ENCODE results near the gene CNIH4. TPM values are rescaled to one million over a fixed set of nuclear protein-coding genes. Genes with fewer than 3 reads are reported as not detected.
"Not testable (repeated sequence)": the region's sequence is repeated elsewhere in the genome, so short reads cannot be mapped to it uniquely, and the experiment has no call there.

CNIH4 gene
- 66.2 and 72.3 TPM in 2 replicates for total RNA-seq (2014; rRNA removed; shearing (Covaris generic))

GRCh38 chr1:224356685-224357625, at the start of gene CNIH4:
TSS of gene CNIH4 (plus strand) at chr1:224356879. CDS start at chr1:224356925, 46 bp downstream.
- peak; percentile 92 for DNase-seq (ENCODE audit: low spot score)

DNA sequence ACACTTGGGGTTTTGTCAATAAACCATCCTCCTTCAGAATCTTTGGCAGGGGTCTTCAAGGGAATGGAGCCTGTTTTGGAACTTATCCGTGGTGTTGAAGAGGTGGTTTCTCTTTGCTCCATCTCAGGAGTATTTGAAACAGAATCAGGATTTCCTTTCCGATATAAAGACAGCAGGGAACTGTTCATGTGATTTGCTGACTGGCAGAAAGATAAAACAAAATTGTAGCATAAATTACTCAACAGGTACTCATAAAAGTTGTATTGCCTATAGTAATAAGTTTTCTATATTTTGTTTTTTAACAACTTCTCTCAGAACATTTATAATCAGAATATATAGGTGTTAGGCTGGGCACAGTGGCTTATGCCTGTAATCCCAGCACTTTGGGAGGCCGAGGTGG, 48.6 kb upstream of the CNIH4 start:
- no peak for DNase-seq (ENCODE audit: low spot score)

DNA sequence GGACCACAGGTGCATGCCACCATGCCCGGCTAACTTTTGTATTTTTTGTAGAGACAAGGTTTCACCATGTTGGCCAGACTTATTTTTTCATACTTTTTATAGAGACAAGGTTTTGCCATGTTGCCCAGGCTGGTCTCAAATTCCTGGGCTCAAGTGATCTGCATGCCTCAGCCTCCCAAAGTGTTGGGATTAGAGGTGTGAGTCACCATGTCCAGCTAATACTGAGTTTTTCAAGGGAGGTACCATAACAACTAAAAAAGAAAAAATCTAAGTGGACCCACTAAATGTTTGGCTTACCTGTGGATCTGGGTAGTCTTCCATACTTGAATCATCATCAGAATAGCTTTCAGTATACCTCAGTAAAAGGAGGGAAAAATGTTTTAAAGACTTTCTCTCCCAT, 45.2 kb upstream of the CNIH4 start:
- DNase-seq (ENCODE audit: low spot score), result not testable (repeated sequence)

GRCh38 chr1:224312025-224312424, 44.7 kb upstream of the CNIH4 start:
- no peak for DNase-seq (ENCODE audit: low spot score)

- DNase-seq (ENCODE audit: low spot score), result no peak
Observed at GRCh38 chr1:224317383-224318045, 39.2 kb upstream of the CNIH4 start.

- no peak for DNase-seq (ENCODE audit: low spot score)
Observed at GRCh38 chr1:224321706-224322105, 35.0 kb upstream of the CNIH4 start.

DNA sequence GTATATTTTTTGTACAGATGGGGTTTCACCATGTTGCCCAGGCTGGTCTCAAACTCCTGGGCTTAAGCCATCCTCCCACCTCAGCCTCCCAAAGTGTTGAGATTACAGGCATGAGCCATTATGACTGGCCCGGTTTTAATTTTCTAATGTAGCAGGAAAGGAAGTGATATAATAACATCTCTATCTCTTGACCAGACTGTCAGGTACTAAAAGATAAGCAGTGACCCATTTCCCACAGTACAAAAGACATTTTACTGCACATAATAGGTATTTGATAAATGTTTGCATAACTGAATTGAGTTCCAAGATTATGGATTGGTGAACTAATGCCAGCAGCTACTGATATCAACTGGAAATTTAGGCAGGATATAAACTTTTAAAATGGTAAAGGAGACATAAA, 30.7 kb upstream of the CNIH4 start:
- DNase-seq (ENCODE audit: low spot score), result no peak

- DNase-seq (ENCODE audit: low spot score), result no peak
Observed at GRCh38 chr1:224328644-224329043, 28.0 kb upstream of the CNIH4 start.

DNA sequence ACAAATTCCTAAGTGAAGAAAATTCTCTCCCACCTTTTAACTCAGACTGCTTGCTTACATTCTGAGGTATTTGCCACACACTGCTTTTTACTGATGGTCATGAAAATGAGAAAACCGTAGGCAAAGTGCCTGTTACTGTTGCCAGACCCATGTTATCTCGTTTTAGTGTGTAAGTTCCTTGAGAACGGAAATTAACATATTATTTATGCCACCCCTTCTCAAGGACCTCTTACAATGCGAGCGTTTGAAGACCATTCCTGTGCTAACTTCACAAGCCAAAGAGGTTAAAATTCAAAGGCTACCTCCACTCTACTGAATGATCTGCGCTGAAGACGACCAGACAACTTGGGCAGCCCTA, 27.2 kb upstream of the CNIH4 start:
- no peak for DNase-seq (ENCODE audit: low spot score)

DNA sequence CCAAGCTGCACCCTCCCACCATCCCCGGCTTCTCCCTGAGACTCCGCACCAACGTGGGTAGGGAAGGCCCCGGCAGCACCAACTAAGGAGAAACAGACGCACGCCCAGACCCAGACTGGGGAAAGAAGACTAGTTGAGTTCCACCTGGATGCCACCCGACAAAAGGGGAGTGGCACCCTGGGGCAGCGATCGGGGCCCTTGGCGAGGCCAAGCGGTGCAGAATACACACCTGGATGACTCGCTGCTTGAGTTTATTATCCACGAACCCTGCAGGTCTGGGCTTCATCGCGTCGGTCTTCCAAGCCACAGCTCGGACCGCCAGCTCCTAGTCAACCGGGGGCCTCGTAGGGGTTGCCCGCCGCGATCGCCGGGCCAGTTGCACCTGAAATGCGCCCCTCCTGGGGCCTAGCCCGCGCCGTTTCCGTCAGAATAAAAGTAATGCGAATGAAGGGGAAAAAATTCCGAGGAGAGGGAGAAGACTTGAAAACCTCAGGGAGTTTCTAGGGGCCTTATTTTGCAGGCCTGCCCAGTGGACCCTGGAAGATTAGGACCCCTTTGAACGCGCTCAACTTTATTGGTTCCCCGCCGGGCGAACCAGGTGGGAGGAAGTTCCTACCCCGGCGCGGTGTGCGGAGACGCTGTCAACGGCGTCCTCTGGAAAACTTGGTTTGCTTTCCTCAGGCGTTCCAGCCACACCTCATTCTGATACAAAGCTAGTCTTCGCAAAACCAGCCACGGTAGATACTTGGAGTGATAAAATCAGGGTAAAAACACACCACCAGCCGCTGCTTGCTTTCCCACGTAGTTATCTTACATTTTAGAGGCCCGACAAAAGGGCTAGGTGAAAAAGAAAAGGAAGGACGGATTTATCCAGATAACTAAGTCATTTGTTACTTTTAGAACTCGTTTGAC, 26.6 kb upstream of the CNIH4 start, which contains the start of gene NVL:
TSS of gene NVL (minus strand) at position 331 of the 912 bp plus-strand sequence. CDS start at position 286, 45 bp downstream.
- DNase-seq (ENCODE audit: low spot score), result peak; percentile 79

- no peak for DNase-seq (ENCODE audit: low spot score)
Observed at GRCh38 chr1:224331326-224331725, 25.4 kb upstream of the CNIH4 start.

DNA sequence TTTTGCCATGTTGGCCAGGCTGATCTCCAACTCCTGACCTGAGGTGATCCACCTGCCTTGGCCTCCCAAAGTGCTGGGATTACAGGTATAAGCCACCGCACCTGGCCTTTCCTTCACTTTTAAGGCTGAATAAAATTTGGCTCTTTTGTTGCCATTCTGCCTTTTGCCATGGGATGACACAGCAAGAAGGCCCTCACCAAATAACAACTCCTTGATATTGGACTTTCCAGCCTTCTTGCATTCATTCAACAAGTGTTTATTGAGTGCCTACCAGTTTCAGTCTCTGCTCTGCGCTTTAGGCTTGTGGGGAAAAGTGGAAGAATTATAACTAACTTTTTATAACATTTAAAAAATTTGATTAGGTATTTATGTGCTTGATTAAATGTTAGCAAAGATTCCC, 24.9 kb upstream of the CNIH4 start:
- no peak for DNase-seq (ENCODE audit: low spot score)

- peak; percentile 58 for DNase-seq (ENCODE audit: low spot score)
Observed at GRCh38 chr1:224333309-224333926, 23.3 kb upstream of the CNIH4 start.

- no peak for DNase-seq (ENCODE audit: low spot score)
Observed at GRCh38 chr1:224333939-224334786, 22.5 kb upstream of the CNIH4 start.

GRCh38 chr1:224338150-224338838, 18.4 kb upstream of the CNIH4 start:
- DNase-seq (ENCODE audit: low spot score), result no peak

- DNase-seq (ENCODE audit: low spot score), result no peak
Observed at GRCh38 chr1:224339442-224340033, 17.1 kb upstream of the CNIH4 start.

DNA sequence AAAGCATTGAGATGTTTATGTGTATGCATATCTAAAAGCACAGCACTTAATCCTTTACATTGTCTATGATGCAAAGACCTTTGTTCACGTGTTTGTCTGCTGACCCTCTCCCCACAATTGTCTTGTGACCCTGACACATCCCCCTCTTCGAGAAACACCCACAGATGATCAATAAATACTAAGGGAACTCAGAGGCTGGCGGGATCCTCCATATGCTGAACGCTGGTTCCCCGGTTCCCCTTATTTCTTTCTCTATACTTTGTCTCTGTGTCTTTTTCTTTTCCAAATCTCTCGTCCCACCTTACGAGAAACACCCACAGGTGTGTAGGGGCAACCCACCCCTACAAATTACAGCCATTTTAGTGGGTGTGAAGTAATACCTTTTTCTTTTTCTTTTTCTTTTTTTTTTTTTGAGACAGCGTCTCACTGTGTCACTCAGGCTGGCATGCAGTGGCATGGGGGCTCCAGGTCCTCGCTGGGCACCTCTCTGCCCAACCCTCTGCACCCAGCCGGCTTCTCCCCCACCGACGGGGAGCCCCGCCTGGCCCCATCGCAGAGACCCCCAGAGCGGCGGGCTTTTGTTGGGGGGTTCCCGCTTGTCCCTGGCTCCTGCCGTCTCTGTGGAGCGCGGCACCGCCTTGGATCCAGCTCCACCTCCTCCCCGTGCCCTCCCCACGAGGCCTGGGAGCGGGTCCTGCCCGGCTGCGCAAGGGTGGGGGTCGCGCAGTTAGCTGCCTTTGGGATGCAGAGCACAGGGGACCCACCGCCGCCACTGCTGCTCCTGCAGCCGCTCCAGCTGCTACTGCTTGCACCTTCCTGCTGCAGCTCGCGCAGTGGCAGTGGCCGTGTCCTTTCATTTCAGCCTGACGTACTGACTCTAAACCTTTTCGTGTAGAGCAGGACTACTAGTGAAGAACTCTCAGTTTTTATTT, 16.0 kb upstream of the CNIH4 start:
- not testable (repeated sequence) for DNase-seq (ENCODE audit: low spot score)

DNA sequence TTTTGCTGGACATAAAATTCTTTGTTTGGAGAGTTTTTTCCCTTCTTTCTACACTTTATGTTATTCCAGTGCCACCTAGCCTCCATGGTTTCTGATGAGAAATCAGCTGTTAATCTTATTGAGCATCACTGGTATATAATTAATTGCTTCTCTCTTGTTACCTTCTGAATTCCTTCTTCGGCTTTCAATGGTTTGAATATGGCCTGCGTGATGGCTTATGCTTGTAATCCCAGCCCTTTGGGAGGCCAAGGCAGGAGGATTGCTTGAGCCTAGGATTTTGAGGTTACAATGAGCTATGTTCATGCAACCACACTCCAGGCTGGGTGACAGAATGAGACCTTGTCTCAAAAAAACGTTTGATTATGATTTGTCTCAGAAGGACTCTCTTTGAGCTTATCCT, 13.0 kb upstream of the CNIH4 start:
- DNase-seq (ENCODE audit: low spot score), result no peak

Measured in H4 (cell line).